Activated CD4-positive, alpha-beta memory T cell treated with anti-CD3 and anti-CD28 coated beads, Interleukin-2, amount 10 ng/mL, durations not matched to agents 7 days and 5 days (primary cell): ENCODE data around the gene CERKL. TPM values are rescaled to one million over a fixed set of nuclear protein-coding genes. Genes with fewer than 3 reads are reported as not detected.

Experiments
- CTCF ChIA-PET: fragments of 350-600 bp; sonication (Branson Sonifier 250); formaldehyde crosslinking; loops from one replicate; lab custom pipeline; 2021; ENCODE audit warnings: antibody characterized with exemption, inconsistent platforms; lab: Charles Lee
- POLR2A ChIA-PET: fragments of 350-600 bp; sonication (Branson Sonifier 250); formaldehyde crosslinking; loops from one replicate; lab custom pipeline; 2021; ENCODE audit warnings: antibody characterized with exemption; lab: Charles Lee
- DNase-seq: peaks from one replicate; pipeline ENCODE4 v3.0.0-alpha.2; 2020
- H3K27ac Mint-ChIP-seq: one replicate; pipeline ENCODE4 v1.8.0; 2021; ENCODE audit warnings: mild to moderate bottlenecking, mixed read lengths
- H3K27me3 Mint-ChIP-seq: one replicate; pipeline ENCODE4 v1.8.0; 2021; ENCODE audit warnings: mixed read lengths
- H3K36me3 Mint-ChIP-seq: one replicate; pipeline ENCODE4 v1.8.0; 2021; ENCODE audit warnings: low read depth, mixed read lengths
- H3K4me1 Mint-ChIP-seq: one replicate; pipeline ENCODE4 v1.8.0; 2021; ENCODE audit warnings: mixed read lengths
- H3K4me3 Mint-ChIP-seq: one replicate; pipeline ENCODE4 v1.8.0; 2021; ENCODE audit warnings: mild to moderate bottlenecking, mixed read lengths
- H3K9me3 Mint-ChIP-seq: one replicate; pipeline ENCODE4 v1.8.0; 2021; ENCODE audit warnings: mixed read lengths
- total RNA-seq, 2 experiments: library from RNA; stranded (reverse); gene quantifications; one replicate each; pipeline ENCODE4 v1.2.3, GENCODE V29; 2021

Gene CERKL
- total RNA-seq, 2 experiments from 2014 or later: 0.08 TPM; not detected in 1

DNA sequence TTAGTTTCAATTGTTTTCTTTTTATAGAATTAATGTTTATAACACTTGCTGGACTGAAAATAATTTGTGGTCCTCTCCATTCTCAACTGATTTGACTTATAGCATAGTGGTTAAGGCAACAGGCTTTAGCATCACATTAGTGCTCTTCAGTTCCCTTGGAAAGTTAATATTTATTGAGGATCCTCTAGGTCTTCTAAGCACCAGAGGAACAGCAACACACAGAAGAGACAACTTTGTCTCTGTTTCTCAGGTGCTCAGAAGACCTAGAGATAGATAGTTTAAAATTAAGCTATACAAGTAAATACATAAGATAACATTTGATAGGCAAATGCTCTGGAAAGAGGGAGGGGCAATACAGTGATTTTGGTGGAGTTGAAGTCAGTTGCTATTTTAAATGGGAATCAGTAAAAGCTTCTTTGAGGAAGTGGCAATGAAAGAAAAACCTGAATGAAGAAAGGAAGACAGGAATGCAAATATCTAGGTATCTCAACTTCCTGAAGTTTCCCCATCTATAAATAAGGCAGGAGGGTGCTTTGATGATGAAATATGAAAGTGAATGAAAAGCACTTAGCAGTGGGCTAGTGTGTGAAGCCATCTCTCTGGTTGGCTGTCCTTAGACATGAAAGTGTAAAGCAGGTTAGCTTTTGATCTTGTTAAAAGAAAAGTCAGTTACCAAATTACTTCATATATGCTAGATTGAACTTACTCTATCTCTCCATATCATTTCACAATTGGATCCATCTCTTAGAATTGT is 15.5 kb upstream of the CERKL start:
- H3K36me3 Mint-ChIP-seq: no peaks in the 10 kb centered on the region
- DNase-seq: no peak
- H3K4me3 Mint-ChIP-seq: no peak overlapping the region
- ChIA-PET POLR2A (interaction anchor here (1.4 kb wide), 1 partner anchor 14 kb away, joined by 3 read pairs; no protein-coding TSS in a partner anchor), CTCF (interaction anchor here (0.9 kb wide), 1 partner anchor 66 kb away, joined by 4 read pairs; no protein-coding TSS in a partner anchor)
- H3K4me1 Mint-ChIP-seq: no peaks in the 10 kb centered on the region
- no peak overlapping the region for H3K27ac Mint-ChIP-seq
- peaks cover 52% of the 10 kb centered on the region for H3K27me3 Mint-ChIP-seq
- no peaks in the 10 kb centered on the region for H3K9me3 Mint-ChIP-seq

- no peak overlapping the region for H3K27ac Mint-ChIP-seq
- no peaks in the 10 kb centered on the region for H3K36me3 Mint-ChIP-seq
- H3K27me3 Mint-ChIP-seq: peaks cover 55% of the 10 kb centered on the region
- no peak for DNase-seq
- H3K4me1 Mint-ChIP-seq: no peaks in the 10 kb centered on the region
- ChIA-PET CTCF (no interaction called here), POLR2A (no interaction called here)
- no peaks in the 10 kb centered on the region for H3K9me3 Mint-ChIP-seq
- no peak overlapping the region for H3K4me3 Mint-ChIP-seq
Measured at GRCh38 chr2:181670632-181671031, 13.7 kb upstream of the CERKL start.

GRCh38 chr2:181667234-181667633 is 10.3 kb upstream of the CERKL start:
- no peak overlapping the region for H3K4me3 Mint-ChIP-seq
- POLR2A ChIA-PET: no interaction called here
- no peak overlapping the region for H3K27ac Mint-ChIP-seq
- H3K4me1 Mint-ChIP-seq: no peaks in the 10 kb centered on the region
- CTCF ChIA-PET: interaction anchor here (0.9 kb wide), 2 partner anchors 9 to 94 kb away, joined by 4 read pairs; no protein-coding TSS in a partner anchor
- H3K36me3 Mint-ChIP-seq: no peaks in the 10 kb centered on the region
- no peak for DNase-seq
- H3K27me3 Mint-ChIP-seq: peaks cover 37% of the 10 kb centered on the region
- no peaks in the 10 kb centered on the region for H3K9me3 Mint-ChIP-seq

GRCh38 chr2:181662287-181662686 is 5.4 kb upstream of the CERKL start:
- DNase-seq: no peak
- ChIA-PET CTCF (no interaction called here), POLR2A (interaction anchor here (0.7 kb wide), 1 partner anchor 22 kb away, joined by 3 read pairs; no protein-coding TSS in a partner anchor)
- Mint-ChIP-seq H3K36me3 (no peaks in the 10 kb centered on the region), H3K4me1 (no peaks in the 10 kb centered on the region), H3K4me3 (no peak overlapping the region), H3K27ac (no peak overlapping the region), H3K27me3 (peaks cover 40% of the 10 kb centered on the region), H3K9me3 (no peaks in the 10 kb centered on the region)

GRCh38 chr2:181660181-181660580 is 3.3 kb upstream of the CERKL start:
- ChIA-PET CTCF (no interaction called here), POLR2A (no interaction called here)
- peaks cover 8% of the 10 kb centered on the region for H3K4me1 Mint-ChIP-seq
- no peaks in the 10 kb centered on the region for H3K9me3 Mint-ChIP-seq
- no peak overlapping the region for H3K4me3 Mint-ChIP-seq
- no peaks in the 10 kb centered on the region for H3K36me3 Mint-ChIP-seq
- H3K27ac Mint-ChIP-seq: no peak overlapping the region
- DNase-seq: no peak
- H3K27me3 Mint-ChIP-seq: peaks cover 44% of the 10 kb centered on the region

DNA sequence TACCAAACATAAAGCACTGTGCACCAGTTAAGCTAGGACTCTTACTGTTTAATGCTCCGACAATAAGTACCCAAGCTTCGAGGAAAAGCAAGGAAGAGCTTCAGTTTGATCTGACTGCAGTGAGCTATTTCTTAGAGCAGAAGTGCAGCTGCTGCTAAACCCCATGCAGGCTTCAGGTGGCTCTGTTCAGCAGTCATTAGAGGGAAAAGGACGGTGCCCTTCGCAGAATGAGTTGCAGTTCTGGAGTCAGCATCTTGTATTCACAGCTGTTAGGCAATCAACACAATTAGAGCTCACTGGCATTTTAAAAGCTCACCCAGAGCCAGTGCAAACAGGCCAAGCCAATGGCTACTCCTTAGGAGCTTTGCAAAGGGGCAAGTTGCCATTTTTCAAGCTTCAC is 1.5 kb upstream of the CERKL start:
- Mint-ChIP-seq H3K36me3 (no peaks in the 10 kb centered on the region), H3K4me3 (no peak overlapping the region), H3K4me1 (peaks cover 8% of the 10 kb centered on the region), H3K27ac (no peak overlapping the region), H3K9me3 (no peaks in the 10 kb centered on the region), H3K27me3 (peaks cover 54% of the 10 kb centered on the region)
- no peak for DNase-seq
- ChIA-PET CTCF (interaction anchor here (0.6 to 2.0 kb wide), 4 partner anchors 9 to 57 kb away, joined by 3 to 4 read pairs (median 4); no protein-coding TSS in a partner anchor), POLR2A (interaction anchor here (0.7 to 1.0 kb wide), 2 partner anchors 15 to 204 kb away, joined by 3 read pairs; no protein-coding TSS in a partner anchor)

- Mint-ChIP-seq H3K9me3 (no peaks in the 10 kb centered on the region), H3K27me3 (peaks cover 60% of the 10 kb centered on the region), H3K4me3 (peak overlapping the region; percentile 58), H3K4me1 (peaks cover 8% of the 10 kb centered on the region), H3K36me3 (no peaks in the 10 kb centered on the region), H3K27ac (no peak overlapping the region)
- ChIA-PET POLR2A (no interaction called here), CTCF (interaction anchor here (0.6 to 2.5 kb wide), 3 partner anchors 29 to 96 kb away, joined by 4 to 7 read pairs (median 4); no protein-coding TSS in a partner anchor)
- no peak for DNase-seq
Measured at GRCh38 chr2:181657379-181657778, 474 bp upstream of the CERKL start.

GRCh38 chr2:181655519-181655918 is 1.4 kb downstream of the CERKL start:
- Mint-ChIP-seq H3K27ac (no peak overlapping the region), H3K36me3 (no peaks in the 10 kb centered on the region), H3K9me3 (no peaks in the 10 kb centered on the region), H3K4me1 (peaks cover 8% of the 10 kb centered on the region), H3K27me3 (peaks cover 68% of the 10 kb centered on the region), H3K4me3 (no peak overlapping the region)
- CTCF ChIA-PET: interaction anchor here (2.5 kb wide), 1 partner anchor 60 kb away, joined by 7 read pairs; no protein-coding TSS in a partner anchor
- DNase-seq: no peak
- POLR2A ChIA-PET: no interaction called here

- no peak overlapping the region for H3K4me3 Mint-ChIP-seq
- H3K4me1 Mint-ChIP-seq: no peaks in the 10 kb centered on the region
- POLR2A ChIA-PET: no interaction called here
- no peak for DNase-seq
- CTCF ChIA-PET: no interaction called here
- peaks cover 54% of the 10 kb centered on the region for H3K27me3 Mint-ChIP-seq
- no peaks in the 10 kb centered on the region for H3K9me3 Mint-ChIP-seq
- H3K36me3 Mint-ChIP-seq: no peaks in the 10 kb centered on the region
- no peak overlapping the region for H3K27ac Mint-ChIP-seq
Measured at GRCh38 chr2:181649436-181649979, 7.4 kb downstream of the CERKL start.

DNA sequence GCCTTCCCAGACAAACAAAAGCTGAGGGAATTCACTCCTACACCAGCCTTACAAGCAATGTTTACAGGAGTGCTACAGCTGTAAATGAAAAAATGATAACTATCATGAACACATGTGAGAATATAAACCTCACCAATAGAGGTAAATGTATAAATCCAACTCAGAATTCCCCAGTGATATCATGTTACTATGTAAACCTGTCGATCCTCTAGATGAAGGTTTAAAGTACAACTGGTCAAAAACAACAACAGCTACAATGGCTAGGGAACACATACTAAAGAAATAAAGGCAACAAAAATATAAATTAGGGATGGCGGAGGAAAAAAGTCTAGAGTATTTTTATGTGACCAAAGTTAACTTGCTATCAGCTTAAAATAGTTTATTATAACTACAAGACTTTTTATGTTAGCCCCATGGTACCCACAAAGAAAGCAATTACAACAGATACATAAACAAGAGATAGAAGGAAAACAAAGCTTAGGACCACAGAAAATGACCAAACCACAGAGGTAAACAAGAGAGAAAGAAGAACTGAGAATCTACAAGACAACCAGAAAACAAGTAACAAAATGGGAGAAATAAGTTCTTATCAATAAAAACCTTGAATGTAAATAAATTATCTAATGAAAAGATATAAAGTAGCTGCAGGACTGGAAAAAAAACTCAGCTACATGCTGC is 8.3 kb downstream of the CERKL start:
- no peaks in the 10 kb centered on the region for H3K36me3 Mint-ChIP-seq
- ChIA-PET POLR2A (no interaction called here), CTCF (no interaction called here)
- no peak for DNase-seq
- peaks cover 53% of the 10 kb centered on the region for H3K27me3 Mint-ChIP-seq
- H3K9me3 Mint-ChIP-seq: no peaks in the 10 kb centered on the region
- H3K27ac Mint-ChIP-seq: no peak overlapping the region
- no peak overlapping the region for H3K4me3 Mint-ChIP-seq
- H3K4me1 Mint-ChIP-seq: no peaks in the 10 kb centered on the region

GRCh38 chr2:181646415-181646987 is 10.4 kb downstream of the CERKL start:
- no peaks in the 10 kb centered on the region for H3K36me3 Mint-ChIP-seq
- no peaks in the 10 kb centered on the region for H3K9me3 Mint-ChIP-seq
- peaks cover 41% of the 10 kb centered on the region for H3K27me3 Mint-ChIP-seq
- no peak overlapping the region for H3K4me3 Mint-ChIP-seq
- H3K27ac Mint-ChIP-seq: no peak overlapping the region
- POLR2A ChIA-PET: no interaction called here
- no peak for DNase-seq
- CTCF ChIA-PET: no interaction called here
- no peaks in the 10 kb centered on the region for H3K4me1 Mint-ChIP-seq

GRCh38 chr2:181643151-181643550 is 13.8 kb downstream of the CERKL start:
- no peaks in the 10 kb centered on the region for H3K4me1 Mint-ChIP-seq
- DNase-seq: no peak
- POLR2A ChIA-PET: no interaction called here
- no peak overlapping the region for H3K4me3 Mint-ChIP-seq
- H3K36me3 Mint-ChIP-seq: no peaks in the 10 kb centered on the region
- H3K9me3 Mint-ChIP-seq: no peaks in the 10 kb centered on the region
- no peak overlapping the region for H3K27ac Mint-ChIP-seq
- CTCF ChIA-PET: no interaction called here
- peaks cover 27% of the 10 kb centered on the region for H3K27me3 Mint-ChIP-seq

DNA sequence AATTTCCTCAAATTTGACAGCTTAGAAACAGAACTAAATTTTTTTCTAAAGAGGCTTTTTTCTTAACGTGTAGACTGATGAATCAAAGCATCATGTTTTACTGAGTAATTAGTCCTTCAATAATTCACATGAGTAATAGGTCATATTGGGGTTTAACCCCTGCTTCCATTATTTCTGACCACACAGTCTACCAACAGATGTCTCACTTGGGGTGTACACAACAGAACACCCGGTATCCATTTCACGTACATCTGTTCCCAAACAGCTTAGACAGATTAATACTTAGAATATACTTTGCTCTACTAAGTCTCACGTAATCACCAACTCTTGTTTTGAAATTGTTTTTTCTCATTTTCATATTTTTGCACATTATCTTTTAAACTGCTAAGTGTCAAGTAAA is 14.8 kb downstream of the CERKL start:
- CTCF ChIA-PET: no interaction called here
- Mint-ChIP-seq H3K9me3 (no peaks in the 10 kb centered on the region), H3K4me1 (no peaks in the 10 kb centered on the region), H3K36me3 (no peaks in the 10 kb centered on the region), H3K27me3 (peaks cover 19% of the 10 kb centered on the region), H3K4me3 (no peak overlapping the region), H3K27ac (no peak overlapping the region)
- no peak for DNase-seq
- POLR2A ChIA-PET: no interaction called here
